SHP77 treated with DMSO at 0.1 percent for 48 hours (cell line): ENCODE data around the gene PCSK5.

Experiments
- DNase-seq: peaks from one replicate; lab custom pipeline; 2025; lab: John Stamatoyannopoulos, UW

The PCSK5 gene

DNA sequence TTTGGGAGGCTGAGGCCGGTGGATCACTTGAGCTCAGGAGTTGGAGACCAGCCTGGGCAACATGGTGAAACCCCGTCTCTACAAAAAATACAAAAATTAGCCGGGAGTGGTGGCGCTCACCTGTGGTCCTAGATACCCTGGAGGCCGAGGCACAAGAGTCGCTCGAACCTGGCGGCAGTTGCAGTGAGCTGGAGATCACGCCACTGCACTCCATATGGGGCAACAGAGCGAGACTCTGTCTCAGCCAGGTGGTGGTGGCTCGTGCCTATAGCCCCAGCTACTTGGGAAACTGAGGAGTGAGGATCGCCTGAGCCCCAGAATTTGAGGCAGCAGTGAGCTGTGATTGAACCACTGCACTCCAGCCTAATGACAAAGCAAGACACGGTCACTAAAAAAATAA, 506.1 kb downstream of the PCSK5 start:
- DNase-seq, result no peak

DNA sequence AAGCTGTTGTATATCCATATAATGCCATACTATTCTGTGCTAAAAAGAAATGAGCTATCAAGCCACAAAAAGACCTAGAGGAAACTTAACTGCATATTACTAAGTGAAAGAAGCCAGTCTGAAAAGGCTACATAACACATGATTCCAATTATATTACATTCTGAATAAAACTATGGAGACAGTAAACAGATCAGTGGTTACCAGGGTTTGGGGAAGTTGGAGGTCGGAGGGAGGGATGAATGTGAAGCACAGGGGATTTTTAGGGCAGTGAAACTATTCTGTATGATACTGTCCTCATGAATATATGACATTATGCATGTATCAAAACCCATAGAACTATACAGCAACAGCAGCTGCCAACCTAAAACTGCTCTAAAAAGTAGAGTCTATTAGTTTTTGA, 509.4 kb downstream of the PCSK5 start:
- DNase-seq, result no peak

DNA sequence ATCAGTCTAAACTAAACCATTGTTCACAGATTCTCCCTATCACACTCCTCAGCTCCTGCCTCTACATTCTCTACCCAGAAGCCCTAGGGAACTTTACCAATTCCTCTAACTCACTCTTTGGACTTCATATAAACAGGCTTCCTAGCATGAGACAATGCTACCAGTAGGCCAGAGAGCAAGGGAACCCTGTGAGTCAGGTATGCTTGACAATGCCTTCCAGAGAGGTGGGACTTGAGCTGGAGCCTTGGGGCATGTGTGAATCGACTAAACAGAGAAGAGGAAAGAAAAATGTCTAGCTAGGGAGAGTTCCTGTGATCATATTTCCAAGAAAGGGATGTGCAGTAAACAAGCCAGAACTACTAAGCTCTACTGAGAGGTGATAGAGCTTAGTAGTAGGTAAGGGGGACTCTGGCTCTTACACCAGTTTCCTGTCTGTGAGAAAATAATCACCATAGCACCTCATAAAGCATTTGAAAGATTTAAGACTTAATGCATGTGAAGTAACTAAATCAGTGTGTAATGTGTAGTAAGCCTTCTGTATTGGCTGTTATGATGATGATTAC, 510.1 kb downstream of the PCSK5 start:
- DNase-seq, result no peak

DNA sequence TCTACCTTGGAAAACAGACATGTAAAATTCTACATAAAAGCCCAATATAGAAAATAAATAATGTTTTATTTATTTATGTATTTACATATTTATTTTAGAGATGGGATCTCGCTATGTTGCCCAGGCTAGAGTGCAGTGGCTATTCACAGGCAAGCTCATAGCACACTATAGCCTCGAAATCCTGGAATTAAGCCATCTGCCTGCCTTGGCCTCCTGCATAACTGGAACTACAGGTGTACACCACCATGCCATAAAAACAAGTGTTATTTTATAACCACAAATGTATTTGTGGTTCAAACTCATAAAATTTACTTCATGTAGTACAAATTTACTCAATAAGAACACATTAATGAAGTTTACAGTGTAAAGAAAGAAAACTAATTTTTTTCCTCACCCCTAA, 510.7 kb downstream of the PCSK5 start:
- DNase-seq, result no peak

- no peak for DNase-seq
These were observed 511.3 kb downstream of the PCSK5 start for GRCh38 chr9:76401580-76402354.

GRCh38 chr9:76403352-76403751, 512.9 kb downstream of the PCSK5 start:
- no peak for DNase-seq

GRCh38 chr9:76404401-76404800, 513.9 kb downstream of the PCSK5 start:
- no peak for DNase-seq

DNA sequence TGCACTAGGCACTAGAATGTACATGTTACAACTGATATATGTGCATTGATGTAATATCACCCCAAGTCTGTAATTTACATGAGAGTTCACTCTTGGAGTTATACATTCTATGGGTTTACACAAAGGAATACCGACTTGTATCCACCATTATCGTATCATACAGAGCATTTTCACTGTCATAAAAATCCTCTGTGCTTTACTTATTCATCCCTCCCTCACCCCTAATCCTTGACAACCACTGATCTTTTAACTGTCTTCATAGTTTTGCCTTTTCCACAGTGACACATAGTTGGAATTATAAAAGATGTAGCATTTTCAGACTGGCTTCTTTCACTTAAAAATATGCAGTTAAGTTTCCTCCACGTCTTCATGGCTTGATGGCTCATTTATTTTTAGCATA, 514.9 kb downstream of the PCSK5 start:
- no peak for DNase-seq

- no peak for DNase-seq
These were observed 515.4 kb downstream of the PCSK5 start for GRCh38 chr9:76405868-76406267.
